Keratinocyte (primary cell): ENCODE results near the gene PLAAT4.

Experiments used
- EZH2 ChIP-seq: IDR thresholded peaks from one replicate; pipeline ENCODE4 v1.6.1; 2012; ENCODE audit warnings: inconsistent platforms, mild to moderate bottlenecking, low read length, moderate library complexity
- TF ChIP-seq, protein P1 (sequence below), 3 experiments: IDR thresholded peaks in 1 of 3; conservative IDR thresholded peaks in 1 of 3; optimal IDR thresholded peaks in 1 of 3; 2 replicates in 2 of 3; 3 replicates in 1 of 3; pipeline versions ENCODE3 to v1.5.1; 2011; ENCODE audit warnings: low read length in 3 of 3, mild to moderate bottlenecking in 3 of 3, moderate library complexity in 2 of 3, control low read depth in 1 of 3, inconsistent platforms in 1 of 3; ENCODE audit not compliant: insufficient read depth in 2 of 3; ENCODE audit errors: extremely low read depth in 1 of 3

GRCh38 chr11:63547061-63547460 lies 10.5 kb downstream of the PLAAT4 start:
- TF ChIP-seq, protein P1, sequence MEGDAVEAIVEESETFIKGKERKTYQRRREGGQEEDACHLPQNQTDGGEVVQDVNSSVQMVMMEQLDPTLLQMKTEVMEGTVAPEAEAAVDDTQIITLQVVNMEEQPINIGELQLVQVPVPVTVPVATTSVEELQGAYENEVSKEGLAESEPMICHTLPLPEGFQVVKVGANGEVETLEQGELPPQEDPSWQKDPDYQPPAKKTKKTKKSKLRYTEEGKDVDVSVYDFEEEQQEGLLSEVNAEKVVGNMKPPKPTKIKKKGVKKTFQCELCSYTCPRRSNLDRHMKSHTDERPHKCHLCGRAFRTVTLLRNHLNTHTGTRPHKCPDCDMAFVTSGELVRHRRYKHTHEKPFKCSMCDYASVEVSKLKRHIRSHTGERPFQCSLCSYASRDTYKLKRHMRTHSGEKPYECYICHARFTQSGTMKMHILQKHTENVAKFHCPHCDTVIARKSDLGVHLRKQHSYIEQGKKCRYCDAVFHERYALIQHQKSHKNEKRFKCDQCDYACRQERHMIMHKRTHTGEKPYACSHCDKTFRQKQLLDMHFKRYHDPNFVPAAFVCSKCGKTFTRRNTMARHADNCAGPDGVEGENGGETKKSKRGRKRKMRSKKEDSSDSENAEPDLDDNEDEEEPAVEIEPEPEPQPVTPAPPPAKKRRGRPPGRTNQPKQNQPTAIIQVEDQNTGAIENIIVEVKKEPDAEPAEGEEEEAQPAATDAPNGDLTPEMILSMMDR (optimal IDR thresholded peaks at IDR 0.05 in 1 of 3, IDR thresholded peaks at IDR 0.05 in 1 of 3, conservative IDR thresholded peaks at IDR 0.05 in 1 of 3; ENCODE audit: extremely low read depth in 1 of 3, insufficient read depth in 2 of 3, low read length in 3 of 3) = no peak
- no peak for TF ChIP-seq EZH2
